TTC549 (cell line): ENCODE measurements around the gene ST7.

Source experiments
- FAIRE-seq: peaks from 2 replicates; lab custom pipeline; 2012; peaks lifted over from hg19 to GRCh38; lab: Jason Lieb, UNC

The ST7 gene

GRCh38 chr7:117157241-117158209 lies 204.2 kb downstream of the ST7 start:
- FAIRE-seq = no peak

GRCh38 chr7:117158941-117159697 lies 205.8 kb downstream of the ST7 start:
- no peak for FAIRE-seq

GRCh38 chr7:117163101-117163500 lies 209.8 kb downstream of the ST7 start:
- no peak for FAIRE-seq

GRCh38 chr7:117164620-117165019 lies 211.3 kb downstream of the ST7 start:
- no peak for FAIRE-seq

GRCh38 chr7:117165656-117166055 lies 212.4 kb downstream of the ST7 start:
- FAIRE-seq = no peak

GRCh38 chr7:117169907-117170306 lies 216.6 kb downstream of the ST7 start:
- FAIRE-seq = no peak

GRCh38 chr7:117171106-117171505 lies 217.8 kb downstream of the ST7 start:
- no peak for FAIRE-seq

GRCh38 chr7:117172283-117172682 lies 219.0 kb downstream of the ST7 start:
- no peak for FAIRE-seq

- no peak for FAIRE-seq
Measured at GRCh38 chr7:117173035-117173770, 219.9 kb downstream of the ST7 start.

- no peak for FAIRE-seq
Measured at GRCh38 chr7:117176206-117176605, 222.9 kb downstream of the ST7 start.

- FAIRE-seq = no peak
Measured at GRCh38 chr7:117178600-117178999, 225.3 kb downstream of the ST7 start.

- FAIRE-seq = no peak
Measured at GRCh38 chr7:117179701-117180100, 226.4 kb downstream of the ST7 start.

- no peak for FAIRE-seq
Measured at GRCh38 chr7:117183729-117184128, 230.4 kb downstream of the ST7 start.

- FAIRE-seq = no peak
Measured at GRCh38 chr7:117184367-117184766, 231.1 kb downstream of the ST7 start.

- FAIRE-seq = no peak
Measured at GRCh38 chr7:117185124-117185523, 231.8 kb downstream of the ST7 start.

GRCh38 chr7:117186218-117187010 lies 233.1 kb downstream of the ST7 start:
- FAIRE-seq = no peak

- no peak for FAIRE-seq
Measured at GRCh38 chr7:117188376-117188775, 235.1 kb downstream of the ST7 start.

GRCh38 chr7:117188949-117189592 lies 235.8 kb downstream of the ST7 start:
- no peak for FAIRE-seq

GRCh38 chr7:117190104-117190503 lies 236.8 kb downstream of the ST7 start:
- FAIRE-seq = no peak

GRCh38 chr7:117190746-117191435 lies 237.6 kb downstream of the ST7 start:
- no peak for FAIRE-seq

GRCh38 chr7:117192108-117192507 lies 238.8 kb downstream of the ST7 start:
- no peak for FAIRE-seq
